GM20000 (cell line): ENCODE measurements around the gene ZNF674.

Experiments
- DNase-seq: peaks from one replicate; pipeline ENCODE4 v3.0.0; 2012; ENCODE audit warnings: low spot score
- CTCF ChIP-seq: IDR thresholded peaks from 2 replicates; pipeline ENCODE4 v1.5.1; 2012; ENCODE audit warnings: mild to moderate bottlenecking, control low read depth; ENCODE audit errors: extremely low read depth, missing control alignments

Gene ZNF674

GRCh38 chrX:46545111-46546005 lies at the start of gene ZNF674:
ZNF674 (minus strand) TSS chrX:46545421; CDS start chrX:46542087, 3,334 bp downstream.
- TF ChIP-seq CTCF = no peak
- peak; percentile 81 for DNase-seq

- DNase-seq = no peak
- no peak for TF ChIP-seq CTCF
These were observed 44.9 kb upstream of the ZNF674 start for GRCh38 chrX:46589977-46590723.

- no peak for TF ChIP-seq CTCF
- no peak for DNase-seq
These were observed 43.0 kb upstream of the ZNF674 start for GRCh38 chrX:46588263-46588662.

GRCh38 chrX:46587753-46588171 lies 42.5 kb upstream of the ZNF674 start:
- DNase-seq = no peak
- TF ChIP-seq CTCF = no peak

GRCh38 chrX:46587158-46587557 lies 41.9 kb upstream of the ZNF674 start:
- TF ChIP-seq CTCF = no peak
- peak; percentile 33 for DNase-seq

GRCh38 chrX:46584736-46585135 lies 39.5 kb upstream of the ZNF674 start:
- TF ChIP-seq CTCF = no peak
- DNase-seq = no peak

GRCh38 chrX:46582966-46583365 lies 37.7 kb upstream of the ZNF674 start:
- no peak for DNase-seq
- TF ChIP-seq CTCF = no peak
